Mesothelial cell of epicardium (in vitro differentiated cells): ENCODE measurements around the gene KITLG. TPM values are rescaled to one million over a fixed set of nuclear protein-coding genes. Genes with fewer than 3 reads are reported as not detected.

ENCODE experiments used
- DNase-seq, 2 experiments: peaks; one replicate each; pipeline ENCODE4 v3.0.0; 2021; ENCODE audit warnings: low spot score in 2 of 2; ENCODE audit not compliant: unreplicated experiment in 2 of 2
- H3K27ac Mint-ChIP-seq: 2 replicates; pipeline ENCODE4 v1.8.0; 2021; ENCODE audit warnings: mixed read lengths
- H3K27me3 Mint-ChIP-seq: 2 replicates; pipeline ENCODE4 v1.8.0; 2021; ENCODE audit warnings: low read depth, mixed read lengths
- H3K36me3 Mint-ChIP-seq: 2 replicates; pipeline ENCODE4 v1.8.0; 2021; ENCODE audit warnings: mixed read lengths
- H3K4me1 Mint-ChIP-seq: 2 replicates; pipeline ENCODE4 v1.8.0; 2021; ENCODE audit warnings: mixed read lengths
- H3K4me3 Mint-ChIP-seq: 2 replicates; pipeline ENCODE4 v1.8.0; 2021; ENCODE audit warnings: mild to moderate bottlenecking, moderate library complexity, mixed read lengths
- H3K9me3 Mint-ChIP-seq: 2 replicates; pipeline ENCODE4 v1.8.0; 2021; ENCODE audit warnings: mixed read lengths
- CTCF ChIP-seq: fragments of 200-600 bp; sonication (generic); IDR thresholded peaks from one replicate; pipeline ENCODE4 v1.5.0; 2021; ENCODE audit warnings: antibody characterized with exemption; ENCODE audit not compliant: unreplicated experiment
- total RNA-seq: library from RNA; stranded (reverse); gene quantifications from 3 replicates; pipeline ENCODE4 v1.2.1, GENCODE V29; 2021

KITLG gene
- total RNA-seq, 1 donor from 2014 or later = 13.9 TPM

GRCh38 chr12:88458327-88458726 lies 121.9 kb downstream of the KITLG start:
- Mint-ChIP-seq H3K27ac (no peak overlapping the region), H3K4me3 (no peak overlapping the region), H3K36me3 (no peaks in the 10 kb centered on the region), H3K27me3 (no peaks in the 10 kb centered on the region), H3K4me1 (peaks cover 11% of the 10 kb centered on the region), H3K9me3 (peaks cover 14% of the 10 kb centered on the region)
- no peak for DNase-seq
- TF ChIP-seq CTCF = no peak

GRCh38 chr12:88453323-88453722 lies 126.9 kb downstream of the KITLG start:
- Mint-ChIP-seq H3K36me3 (no peaks in the 10 kb centered on the region), H3K9me3 (no peaks in the 10 kb centered on the region), H3K27ac (peak overlapping the region; percentile 1), H3K4me1 (peaks cover 27% of the 10 kb centered on the region), H3K4me3 (no peak overlapping the region), H3K27me3 (no peaks in the 10 kb centered on the region)
- no peak for DNase-seq
- TF ChIP-seq CTCF = no peak

- no peaks in the 10 kb centered on the region for H3K36me3 Mint-ChIP-seq
- H3K9me3 Mint-ChIP-seq = no peaks in the 10 kb centered on the region
- H3K4me1 Mint-ChIP-seq = peaks cover 27% of the 10 kb centered on the region
- no peak overlapping the region for H3K4me3 Mint-ChIP-seq
- H3K27me3 Mint-ChIP-seq = no peaks in the 10 kb centered on the region
- TF ChIP-seq CTCF = no peak
- peak overlapping the region; percentile 1 for H3K27ac Mint-ChIP-seq
- DNase-seq = no peak
Measured at GRCh38 chr12:88451205-88451604, 129.1 kb downstream of the KITLG start.

GRCh38 chr12:88450136-88450535 lies 130.1 kb downstream of the KITLG start:
- no peak for TF ChIP-seq CTCF
- H3K4me3 Mint-ChIP-seq = no peak overlapping the region
- H3K4me1 Mint-ChIP-seq = peaks cover 35% of the 10 kb centered on the region
- H3K36me3 Mint-ChIP-seq = no peaks in the 10 kb centered on the region
- no peak overlapping the region for H3K27ac Mint-ChIP-seq
- no peaks in the 10 kb centered on the region for H3K9me3 Mint-ChIP-seq
- H3K27me3 Mint-ChIP-seq = no peaks in the 10 kb centered on the region
- no peak for DNase-seq

- H3K27ac Mint-ChIP-seq = no peak overlapping the region
- H3K27me3 Mint-ChIP-seq = no peaks in the 10 kb centered on the region
- TF ChIP-seq CTCF = no peak
- no peaks in the 10 kb centered on the region for H3K36me3 Mint-ChIP-seq
- DNase-seq = no peak
- H3K4me1 Mint-ChIP-seq = peaks cover 33% of the 10 kb centered on the region
- no peak overlapping the region for H3K4me3 Mint-ChIP-seq
- H3K9me3 Mint-ChIP-seq = no peaks in the 10 kb centered on the region
Measured at GRCh38 chr12:88448337-88448915, 131.8 kb downstream of the KITLG start.
